Body of pancreas (tissue), 4 donors: ENCODE data around the gene ARSJ.

Experiments
- POLR2A ChIP-seq, 3 donors: fragments of 450-650 bp; IDR thresholded peaks; one replicate each; pipeline ENCODE4 v1.6.1; 2016; ENCODE audit warnings: antibody characterized with exemption in 3 of 3, mild to moderate bottlenecking in 2 of 3
- TF ChIP-seq, protein P1 (sequence below), 7 experiments: fragments of 450-650 bp in 4 of 7; fragments of 200-600 bp in 3 of 7; sonication (generic) in 3 of 7; IDR thresholded peaks; one replicate each; pipeline ENCODE4 v1.5.1; 2016 to 2019; ENCODE audit warnings: antibody characterized with exemption in 7 of 7

GRCh38 chr4:113882668-113883067 is 96.8 kb downstream of the ARSJ start:
- TF ChIP-seq, protein P1, sequence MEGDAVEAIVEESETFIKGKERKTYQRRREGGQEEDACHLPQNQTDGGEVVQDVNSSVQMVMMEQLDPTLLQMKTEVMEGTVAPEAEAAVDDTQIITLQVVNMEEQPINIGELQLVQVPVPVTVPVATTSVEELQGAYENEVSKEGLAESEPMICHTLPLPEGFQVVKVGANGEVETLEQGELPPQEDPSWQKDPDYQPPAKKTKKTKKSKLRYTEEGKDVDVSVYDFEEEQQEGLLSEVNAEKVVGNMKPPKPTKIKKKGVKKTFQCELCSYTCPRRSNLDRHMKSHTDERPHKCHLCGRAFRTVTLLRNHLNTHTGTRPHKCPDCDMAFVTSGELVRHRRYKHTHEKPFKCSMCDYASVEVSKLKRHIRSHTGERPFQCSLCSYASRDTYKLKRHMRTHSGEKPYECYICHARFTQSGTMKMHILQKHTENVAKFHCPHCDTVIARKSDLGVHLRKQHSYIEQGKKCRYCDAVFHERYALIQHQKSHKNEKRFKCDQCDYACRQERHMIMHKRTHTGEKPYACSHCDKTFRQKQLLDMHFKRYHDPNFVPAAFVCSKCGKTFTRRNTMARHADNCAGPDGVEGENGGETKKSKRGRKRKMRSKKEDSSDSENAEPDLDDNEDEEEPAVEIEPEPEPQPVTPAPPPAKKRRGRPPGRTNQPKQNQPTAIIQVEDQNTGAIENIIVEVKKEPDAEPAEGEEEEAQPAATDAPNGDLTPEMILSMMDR (IDR thresholded peaks at IDR 0.05): no peak
- TF ChIP-seq POLR2A (IDR thresholded peaks at IDR 0.05): no peak
